HG02642 (cell line): ENCODE results near the gene RAPGEF2.
"Not testable (repeated sequence)": the region's sequence is repeated elsewhere in the genome, so short reads cannot be mapped to it uniquely, and the experiment has no call there.

Experiments
- ATAC-seq: cut with Tn5 transposase; IDR thresholded peaks from one replicate; pipeline ENCODE4 v1.9.1; 2021; ENCODE audit warnings: mild to moderate bottlenecking; ENCODE audit not compliant: unreplicated experiment, poor library complexity

Gene RAPGEF2

GRCh38 chr4:159158083-159158617 is 55.3 kb downstream of the RAPGEF2 start:
- no peak for ATAC-seq

GRCh38 chr4:159158985-159159384 is 56.1 kb downstream of the RAPGEF2 start:
- ATAC-seq, result no peak

GRCh38 chr4:159159611-159160010 is 56.7 kb downstream of the RAPGEF2 start:
- no peak for ATAC-seq

GRCh38 chr4:159160242-159160641 is 57.4 kb downstream of the RAPGEF2 start:
- no peak for ATAC-seq

GRCh38 chr4:159161436-159161835 is 58.6 kb downstream of the RAPGEF2 start:
- not testable (repeated sequence) for ATAC-seq

GRCh38 chr4:159162576-159162975 is 59.7 kb downstream of the RAPGEF2 start:
- ATAC-seq, result no peak

- ATAC-seq, result no peak
Measured at GRCh38 chr4:159163521-159163920, 60.6 kb downstream of the RAPGEF2 start.

- peak; percentile 45 for ATAC-seq
Measured at GRCh38 chr4:159169404-159170302, 66.8 kb downstream of the RAPGEF2 start.

- no peak for ATAC-seq
Measured at GRCh38 chr4:159171287-159171686, 68.4 kb downstream of the RAPGEF2 start.

GRCh38 chr4:159173886-159174285 is 71.0 kb downstream of the RAPGEF2 start:
- no peak for ATAC-seq

GRCh38 chr4:159174645-159175084 is 71.8 kb downstream of the RAPGEF2 start:
- ATAC-seq, result no peak

GRCh38 chr4:159175085-159175988 is 72.5 kb downstream of the RAPGEF2 start:
- peak; percentile 59 for ATAC-seq

- no peak for ATAC-seq
Measured at GRCh38 chr4:159175989-159176375, 73.1 kb downstream of the RAPGEF2 start.

- ATAC-seq, result peak; percentile 33
Measured at GRCh38 chr4:159177265-159178150, 74.6 kb downstream of the RAPGEF2 start.

- ATAC-seq, result peak; percentile 35
Measured at GRCh38 chr4:159178151-159178546, 75.3 kb downstream of the RAPGEF2 start.

GRCh38 chr4:159178979-159179969 is 76.4 kb downstream of the RAPGEF2 start:
- no peak for ATAC-seq

- ATAC-seq, result not testable (repeated sequence)
Measured at GRCh38 chr4:159183885-159184605, 81.2 kb downstream of the RAPGEF2 start.

GRCh38 chr4:159185591-159186023 is 82.7 kb downstream of the RAPGEF2 start:
- ATAC-seq, result peak; percentile 57
